ENCODE results near the gene CTSC. TPM values are rescaled to one million over a fixed set of nuclear protein-coding genes. Genes with fewer than 3 reads are reported as not detected.

Gene CTSC
- total and polyA plus RNA-seq, 9 of the 15 experiments (the other 6 are each of a cell fraction or from before 2014, with no cell fraction given): 113 to 403 (median 187) TPM

GRCh38 chr11:88357323-88358039 is 19.9 kb upstream of the CTSC start (continued):
- TF ChIP-seq MITF (IDR thresholded peaks at IDR 0.05): no peak
- TF ChIP-seq FOXK2 (conservative IDR thresholded peaks at IDR 0.05 in 1 of 2, IDR thresholded peaks at IDR 0.05 in 1 of 2; ENCODE audit: low read depth in 2 of 2): no peak
- no peak for TF ChIP-seq PPARD (CRISPR knock-in tag; IDR thresholded peaks at IDR 0.05)
- TF ChIP-seq GTF2B (IDR thresholded peaks at IDR 0.05; ENCODE audit: extremely low read depth, insufficient read length): no peak
- TF ChIP-seq RUNX1 (IDR thresholded peaks at IDR 0.05; ENCODE audit: low read depth): no peak
- no peak for TF ChIP-seq ATF1 (CRISPR knock-in tag; IDR thresholded peaks at IDR 0.05)
- no peak; the same call in none of the 2 replicates for TF ChIP-seq ATF1 (tag; IDR thresholded peaks at IDR 0.05)
- TF ChIP-seq SMARCB1 (IDR thresholded peaks at IDR 0.05; ENCODE audit: insufficient read length, low read depth): peak; percentile 75
- TF ChIP-seq ZZZ3 (IDR thresholded peaks at IDR 0.05): no peak
- no peak for TF ChIP-seq ZNF766 (CRISPR knock-in tag; conservative IDR thresholded peaks at IDR 0.05)
- TF ChIP-seq POLR2H (tag; IDR thresholded peaks at IDR 0.05; ENCODE audit: low read depth): no peak
- TF ChIP-seq NFIC (IDR thresholded peaks at IDR 0.05): peak; percentile 12; the same call in 1 of the 2 replicates
- no peak for TF ChIP-seq PHF8 (IDR thresholded peaks at IDR 0.05; ENCODE audit: borderline replicate concordance, low read length)
- 0 out of 2 replicates have a peak, but pooled peaks have one; percentile 40 for TF ChIP-seq THRAP3 (IDR thresholded peaks at IDR 0.05; ENCODE audit: borderline replicate concordance)
- no peak for TF ChIP-seq ZNF324 (CRISPR knock-in tag; IDR thresholded peaks at IDR 0.05)
- no peak for TF ChIP-seq ID3 (CRISPR knock-in tag; IDR thresholded peaks at IDR 0.05)
- no peak for TF ChIP-seq ID3 (tag; IDR thresholded peaks at IDR 0.05)
- no peak for TF ChIP-seq ZNF445 (CRISPR knock-in tag; IDR thresholded peaks at IDR 0.05; ENCODE audit: low read depth)
- no peak for TF ChIP-seq MTA3 (IDR thresholded peaks at IDR 0.05; ENCODE audit: borderline replicate concordance)
- TF ChIP-seq ZNF740 (CRISPR knock-in tag; IDR thresholded peaks at IDR 0.05): no peak
- TF ChIP-seq ZNF740 (tag; IDR thresholded peaks at IDR 0.05): no peak
- TF ChIP-seq FOXA3 (CRISPR knock-in tag; conservative IDR thresholded peaks at IDR 0.05 in 1 of 2, IDR thresholded peaks at IDR 0.05 in 1 of 2): no peak
- no peak for TF ChIP-seq ZNF780A (CRISPR knock-in tag; IDR thresholded peaks at IDR 0.05)
- TF ChIP-seq ARHGAP35 (IDR thresholded peaks at IDR 0.05; ENCODE audit: partially characterized antibody): peak; percentile 33
- no peak for TF ChIP-seq ETS2 (tag; IDR thresholded peaks at IDR 0.05; ENCODE audit: borderline replicate concordance, poor library complexity, severe bottlenecking)
- TF ChIP-seq RBM14 (IDR thresholded peaks at IDR 0.05; ENCODE audit: borderline replicate concordance, insufficient read depth, low read depth, low read length): no peak

All from K562 (cell line).